GM21529 (cell line): Measurements from ENCODE around the gene HSPB7.
"Not testable (repeated sequence)": the region's sequence is repeated elsewhere in the genome, so short reads cannot be mapped to it uniquely, and the experiment has no call there.

ENCODE experiments used
- ATAC-seq: cut with Tn5 transposase; IDR thresholded peaks from one replicate; pipeline ENCODE4 v1.9.1; 2021; ENCODE audit not compliant: unreplicated experiment

HSPB7 gene

DNA sequence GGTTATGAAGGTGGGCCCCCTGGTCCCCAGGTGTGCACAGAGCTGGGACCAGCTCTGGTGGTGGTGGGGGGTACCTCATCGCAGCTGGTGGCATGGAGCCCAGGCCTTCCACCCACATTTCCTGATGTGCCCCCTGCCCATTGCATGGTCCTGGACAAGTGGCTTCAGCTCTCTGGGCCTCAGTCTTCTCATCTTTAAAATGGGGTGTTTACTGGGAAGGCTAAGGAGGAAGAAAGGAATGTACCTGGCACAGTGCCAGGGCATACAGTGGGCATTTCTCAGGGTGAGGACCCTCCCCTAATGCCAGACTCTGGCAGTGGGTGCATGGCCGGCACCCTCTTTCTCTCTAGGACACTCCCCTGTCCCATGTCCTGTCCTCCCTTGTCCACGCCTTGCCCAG, 33.2 kb upstream of the HSPB7 start:
- no peak for ATAC-seq

DNA sequence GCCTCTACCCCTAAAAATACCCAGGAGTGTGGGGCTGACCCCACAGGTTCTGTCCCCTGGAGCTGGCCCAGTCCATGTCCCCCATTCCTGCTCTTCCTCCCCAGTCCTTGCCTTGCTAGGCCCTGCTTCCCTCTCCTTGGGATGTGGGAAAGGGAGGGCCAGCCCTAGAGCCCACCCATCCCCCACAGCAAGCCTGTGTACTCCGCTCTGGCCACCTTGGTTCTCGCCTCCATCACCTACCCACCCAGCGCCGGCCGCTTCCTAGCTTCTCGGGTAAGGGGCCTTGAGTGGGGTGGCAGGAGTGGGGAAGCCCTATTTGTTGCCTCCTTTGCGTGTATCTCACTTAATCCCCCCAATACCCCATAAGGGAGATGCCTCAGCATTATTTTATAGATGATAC, 32.5 kb upstream of the HSPB7 start:
- no peak for ATAC-seq

DNA sequence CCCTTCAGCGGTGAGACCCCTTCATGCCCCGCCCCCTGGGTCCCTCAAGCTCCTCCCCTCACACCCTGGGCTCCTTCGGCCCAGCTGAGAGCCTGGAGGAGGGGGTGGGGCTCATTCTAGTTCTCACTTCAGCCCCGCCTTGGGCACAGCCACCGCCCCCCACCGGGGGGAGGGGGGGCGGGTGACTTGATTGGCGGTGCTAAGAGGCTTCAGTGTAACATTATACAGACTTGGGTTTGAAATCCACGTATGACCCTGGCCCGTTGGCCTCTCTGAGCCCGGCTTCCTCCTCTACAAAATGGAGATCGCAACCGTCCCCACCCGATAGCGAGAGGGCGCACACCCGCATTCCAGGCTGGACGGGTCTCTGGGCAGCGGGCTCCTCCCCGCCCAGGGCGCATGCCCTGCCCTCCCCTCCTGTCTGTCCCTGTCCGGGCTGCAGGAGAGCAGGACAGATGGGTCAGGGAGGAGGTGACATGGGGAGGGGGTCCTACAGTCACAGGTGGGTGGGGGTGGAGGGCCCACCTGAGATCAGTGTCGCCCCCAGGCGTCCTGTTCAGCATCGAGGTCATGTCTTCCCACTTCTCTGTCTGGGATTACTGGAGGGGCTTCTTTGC, 30.8 kb upstream of the HSPB7 start:
- ATAC-seq = no peak

DNA sequence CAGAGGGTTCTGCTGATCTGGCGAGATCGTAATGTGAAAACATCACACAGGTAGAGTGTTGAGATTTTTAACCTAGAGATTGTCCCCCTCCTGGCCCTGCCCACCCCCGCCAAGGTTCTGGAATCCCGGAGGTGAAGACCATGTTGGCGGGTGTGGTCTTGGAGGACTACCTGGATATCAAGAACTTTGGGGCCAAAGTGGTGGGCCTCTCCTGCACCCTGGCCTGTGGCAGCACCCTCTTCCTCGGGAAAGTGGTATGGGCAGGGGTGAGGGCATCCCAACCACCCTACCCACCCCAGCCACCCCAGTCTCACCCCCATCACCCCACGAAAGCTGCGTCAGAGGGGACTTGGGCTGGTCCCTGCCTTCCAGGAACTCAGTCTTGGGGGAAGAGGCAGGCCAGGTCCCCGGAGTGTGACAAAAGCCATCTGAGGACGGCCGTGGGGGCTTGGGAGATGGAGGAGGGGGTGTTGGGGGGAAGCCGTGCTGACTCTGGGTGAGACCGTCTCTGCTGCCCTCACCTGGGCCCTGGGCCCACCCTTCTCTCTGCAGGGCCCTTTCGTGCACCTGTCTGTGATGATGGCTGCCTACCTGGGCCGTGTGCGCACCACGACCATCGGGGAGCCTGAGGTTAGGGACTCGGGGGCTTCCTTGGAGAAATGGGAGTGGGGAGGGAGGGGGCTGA, 30.1 kb upstream of the HSPB7 start:
- ATAC-seq = no peak

DNA sequence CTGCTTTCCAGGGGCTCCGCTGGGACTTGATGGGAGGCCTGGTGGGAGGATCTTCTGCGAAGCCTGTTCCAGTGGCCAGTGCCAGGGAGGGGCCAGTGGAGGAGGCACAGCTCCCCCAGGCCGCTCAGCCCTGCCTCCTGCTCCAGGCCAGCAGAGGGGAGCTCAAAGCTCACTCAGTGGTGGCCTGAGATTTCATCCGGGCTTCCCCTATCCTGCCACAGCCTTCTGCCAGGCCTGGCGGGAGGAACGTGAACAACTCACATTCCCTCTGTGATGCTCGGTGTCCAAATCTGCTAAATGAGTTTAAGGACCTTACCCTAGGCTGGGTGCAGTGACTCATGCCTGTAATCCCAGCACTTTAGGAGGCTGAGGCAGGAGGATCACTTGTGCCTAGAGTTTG, 29.0 kb upstream of the HSPB7 start:
- no peak for ATAC-seq

DNA sequence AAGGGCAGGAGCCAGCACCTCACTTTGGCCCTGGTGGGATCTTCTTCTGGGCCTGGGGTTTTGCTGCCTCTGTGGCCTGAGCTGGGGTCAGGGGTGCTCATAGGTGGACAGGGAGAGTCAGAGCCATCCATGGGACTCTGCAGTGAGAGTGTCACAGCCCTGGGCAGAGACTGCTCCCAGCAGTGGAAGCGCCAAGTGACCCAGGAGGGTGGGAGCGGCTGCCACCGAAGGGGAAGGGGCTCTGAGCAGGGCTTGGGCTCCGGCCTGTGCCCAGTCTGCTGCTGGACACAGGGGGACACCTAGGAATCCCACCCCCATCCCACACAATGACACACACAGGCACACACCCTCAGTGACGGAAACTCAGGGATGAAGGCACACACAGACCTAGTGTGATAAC, 26.1 kb upstream of the HSPB7 start:
- ATAC-seq = no peak

DNA sequence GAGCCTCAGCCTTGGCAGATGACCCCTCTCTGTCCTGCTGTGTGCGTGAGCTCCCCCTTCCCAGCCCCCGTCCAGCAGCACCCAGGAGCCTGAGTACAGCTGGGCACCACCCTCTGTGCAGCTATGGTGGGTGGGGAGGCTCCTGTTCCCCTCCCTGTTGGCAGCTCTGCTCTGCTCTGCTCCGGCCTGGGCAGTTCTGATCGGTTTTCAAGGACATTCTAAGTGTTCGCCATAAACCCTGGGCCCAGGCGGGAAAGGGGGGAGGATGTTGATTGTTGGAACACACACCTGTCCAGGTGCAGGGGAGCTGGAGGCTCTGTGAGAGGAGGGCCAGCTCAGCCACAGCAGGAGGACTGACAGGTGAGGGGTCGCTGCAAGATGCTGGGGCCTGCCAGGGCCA, 25.7 kb upstream of the HSPB7 start, which contains the start of gene CLCNKB:
Gene CLCNKB (plus strand): TSS at position 262 of the 400 bp plus-strand sequence. CDS start 711 bp downstream, outside the sequence.
- ATAC-seq = no peak

DNA sequence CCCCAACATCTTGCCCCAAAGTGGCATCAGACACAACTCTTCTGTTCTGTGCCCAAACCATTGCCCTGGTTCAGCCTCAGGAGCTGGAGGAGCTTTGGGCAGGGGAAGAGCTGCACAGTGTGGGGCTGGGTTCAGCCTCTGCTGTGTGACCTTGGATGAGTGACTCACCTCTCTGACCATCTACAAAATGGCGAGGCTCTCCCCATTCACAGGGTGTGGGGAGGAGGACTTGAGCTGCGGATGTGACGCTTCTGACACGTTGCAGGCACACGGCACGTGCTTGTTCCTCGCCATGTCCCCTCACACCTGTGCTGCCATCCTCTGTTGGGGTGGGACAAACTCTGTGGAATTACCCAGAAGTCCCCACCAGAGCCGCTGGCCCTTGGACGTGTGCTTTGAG, 24.8 kb upstream of the HSPB7 start:
- ATAC-seq = not testable (repeated sequence)

DNA sequence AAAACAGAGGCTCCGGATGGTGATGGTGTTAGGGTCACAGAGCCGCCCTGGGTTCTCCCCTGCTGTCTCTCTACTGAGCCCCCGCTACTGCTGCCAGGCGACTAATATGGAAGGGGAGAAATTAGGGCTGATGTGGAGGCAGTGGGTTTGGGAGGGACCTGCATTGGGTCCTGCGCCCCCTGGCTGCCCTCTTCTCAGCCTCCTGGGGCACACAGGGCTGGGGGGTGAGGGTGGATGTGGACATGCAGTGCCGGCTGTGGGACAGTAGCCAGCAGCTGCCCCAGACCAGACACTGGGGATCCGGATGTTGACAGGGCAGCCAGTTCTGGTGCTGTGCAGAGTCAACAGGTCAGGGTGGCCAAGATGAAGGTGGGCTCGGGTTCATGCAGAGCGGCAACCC, 24.3 kb upstream of the HSPB7 start:
- no peak for ATAC-seq

DNA sequence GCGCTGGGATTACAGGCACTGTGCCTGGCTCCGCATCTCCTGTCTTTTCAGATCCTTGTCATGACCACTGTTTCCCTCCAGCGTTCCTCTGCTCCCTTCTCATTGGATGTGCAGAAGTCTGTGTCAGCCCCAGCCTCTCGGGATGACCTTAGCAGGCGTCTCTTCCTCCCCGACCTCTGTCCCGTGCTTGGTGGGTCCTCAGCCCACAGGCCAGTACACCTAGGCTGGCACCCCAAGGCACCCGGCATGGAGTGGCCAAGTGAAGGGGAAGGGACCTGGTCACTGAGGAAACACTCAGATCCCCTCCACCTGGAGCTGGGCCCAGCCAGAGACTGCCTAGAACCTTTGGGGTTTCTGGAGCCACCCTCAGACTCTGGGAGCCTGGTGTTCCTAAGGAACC, 23.4 kb upstream of the HSPB7 start:
- ATAC-seq = no peak

DNA sequence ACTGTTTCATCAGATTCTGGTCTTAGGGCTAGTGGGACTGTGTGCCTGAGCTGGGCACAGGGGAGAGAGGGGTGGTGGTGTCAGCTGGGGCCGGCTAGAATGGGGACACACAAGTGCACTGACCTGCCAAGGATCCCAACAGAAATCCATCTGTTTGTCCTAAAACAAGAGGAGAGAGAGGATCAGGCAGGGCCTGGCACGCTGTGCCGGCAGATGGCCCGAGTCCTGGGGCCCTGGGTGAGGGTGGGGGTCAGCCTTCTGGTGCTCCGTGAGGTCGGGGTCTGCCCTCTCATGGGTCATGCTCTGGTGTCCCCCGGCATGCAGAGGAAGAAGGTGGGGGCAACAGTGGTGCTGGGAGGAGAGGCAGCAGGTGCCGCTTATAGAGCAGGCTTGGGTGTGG, 22.0 kb upstream of the HSPB7 start:
- not testable (repeated sequence) for ATAC-seq

DNA sequence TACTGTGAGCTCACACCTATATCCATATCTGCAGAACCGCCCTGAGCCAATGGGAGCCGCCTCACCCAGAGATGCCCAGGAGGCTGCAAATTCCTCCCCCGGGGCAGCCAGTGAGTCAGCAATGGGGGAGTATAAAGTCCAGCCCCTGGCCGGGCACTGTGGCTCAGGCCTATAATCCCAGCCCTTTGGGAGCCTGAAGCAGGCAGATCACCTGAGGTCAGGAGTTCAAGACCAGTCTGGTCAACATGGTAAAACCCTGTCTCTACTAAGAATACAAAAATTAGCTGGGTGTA, 20.7 kb upstream of the HSPB7 start:
- no peak for ATAC-seq

DNA sequence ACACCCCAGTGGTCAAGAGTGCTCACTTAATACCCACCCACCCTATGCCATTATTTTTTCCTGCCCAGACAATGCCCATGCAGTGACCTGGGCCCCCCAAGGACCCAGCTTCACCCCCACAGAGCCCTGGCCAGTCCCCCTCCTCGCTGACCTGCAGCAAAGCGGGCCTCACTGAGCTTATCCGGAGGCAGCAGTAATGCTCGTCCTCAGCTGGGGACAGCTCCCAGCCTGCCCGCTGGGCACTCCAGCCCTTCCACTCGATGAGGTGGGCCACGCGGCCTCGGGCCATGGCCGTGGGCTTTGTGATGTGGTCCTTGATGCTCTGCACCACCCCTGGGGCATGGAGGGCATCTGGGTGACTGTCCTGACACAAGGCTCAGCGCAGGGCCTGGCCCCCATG, 18.6 kb upstream of the HSPB7 start:
- ATAC-seq = not testable (repeated sequence)

DNA sequence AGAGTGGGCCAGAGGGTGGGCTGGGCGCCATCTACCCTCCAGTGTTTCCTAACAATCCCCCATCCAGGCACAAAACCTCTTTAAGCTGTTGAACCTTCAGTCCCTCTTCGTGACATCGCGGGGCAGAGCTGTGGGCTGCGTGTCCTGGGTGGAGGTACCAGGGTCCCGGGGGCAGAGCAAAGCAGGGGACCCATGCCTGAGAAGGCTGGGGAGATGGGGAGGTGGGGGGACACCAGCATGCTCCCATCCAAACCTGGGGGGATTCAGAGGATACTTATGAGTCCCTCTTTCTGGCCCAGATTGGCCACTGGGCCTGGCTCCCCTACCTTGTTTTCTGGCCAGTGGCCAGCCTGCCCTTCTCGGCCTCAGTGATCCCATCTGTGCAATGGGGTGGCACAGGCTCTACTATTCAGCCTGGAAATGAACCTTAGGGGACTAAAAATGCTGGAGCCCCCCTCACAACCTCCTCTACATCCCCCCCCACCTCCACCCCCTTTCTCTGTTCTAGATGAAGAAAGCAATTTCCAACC, 15.3 kb upstream of the HSPB7 start:
- ATAC-seq = not testable (repeated sequence)

DNA sequence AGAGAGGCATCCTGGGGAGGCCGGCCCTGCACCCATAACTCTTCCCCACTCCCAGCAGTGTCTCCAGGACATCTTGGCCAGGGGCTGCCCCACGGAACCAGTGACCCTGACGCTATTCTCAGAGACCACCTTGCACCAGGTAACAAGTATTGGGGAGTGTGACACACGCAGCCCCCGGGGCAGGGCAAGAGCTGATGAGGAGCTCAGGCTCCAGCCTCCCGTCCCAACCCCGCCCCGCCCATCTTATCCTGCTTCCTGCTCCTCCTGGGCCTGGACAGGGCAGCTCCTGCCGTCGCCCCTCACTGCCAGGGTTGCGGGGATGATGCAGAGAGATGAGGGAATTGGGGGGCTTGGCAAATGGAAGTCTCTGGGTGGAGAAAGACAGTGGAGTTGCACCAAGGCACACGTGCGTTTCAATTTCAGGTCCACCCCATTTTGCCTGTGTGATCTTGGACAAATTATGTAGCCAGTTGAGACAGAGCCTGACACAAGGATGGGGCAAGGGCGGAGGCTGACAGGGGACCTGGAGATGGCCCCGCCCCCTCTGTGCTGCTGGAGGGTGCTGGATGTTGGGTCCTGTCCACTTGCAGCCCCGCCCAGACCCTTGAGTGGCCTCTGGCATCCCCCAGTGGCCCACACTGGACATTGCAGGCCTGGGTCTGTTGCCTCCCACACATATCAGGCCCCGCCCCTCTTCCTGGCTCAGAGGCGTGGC, 14.7 kb upstream of the HSPB7 start:
- ATAC-seq = peak; percentile 49

DNA sequence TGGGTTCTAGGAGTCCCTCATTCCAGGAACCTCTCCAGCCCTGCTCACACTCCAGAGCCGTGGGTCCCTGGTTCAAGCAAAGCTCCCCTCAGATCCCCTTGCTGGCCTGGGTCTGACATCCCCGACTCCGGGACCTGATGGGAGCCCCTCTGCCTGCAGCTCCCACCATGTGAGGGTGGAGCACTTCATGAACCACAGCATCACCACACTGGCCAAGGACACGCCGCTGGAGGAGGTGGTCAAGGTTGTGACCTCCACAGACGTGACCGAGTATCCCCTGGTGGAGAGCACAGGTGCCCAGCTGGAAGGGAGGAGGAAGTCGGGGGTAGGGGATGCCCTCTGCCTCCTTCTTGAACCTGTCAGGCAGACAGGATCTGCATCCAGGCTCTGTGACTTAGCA, 13.7 kb upstream of the HSPB7 start:
- ATAC-seq = no peak

DNA sequence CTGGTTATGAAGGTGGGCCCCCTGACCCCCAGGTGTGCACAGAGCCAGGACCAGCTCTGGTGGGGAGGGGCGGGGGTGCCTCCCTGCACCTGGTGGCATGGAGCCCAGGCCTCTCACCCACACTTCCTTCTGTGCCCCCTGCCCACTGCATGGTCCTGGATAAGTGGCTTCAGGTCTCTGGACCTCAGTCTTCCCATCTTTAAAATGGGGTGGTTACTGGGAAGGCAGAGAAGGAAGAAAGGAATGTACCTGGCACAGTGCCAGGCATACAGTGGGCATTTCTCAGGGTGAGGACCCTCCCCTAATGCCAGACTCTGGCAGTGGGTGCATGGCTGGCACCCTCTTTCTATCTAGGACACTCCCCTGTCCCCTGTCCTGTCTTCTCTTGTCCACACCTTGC, 11.4 kb upstream of the HSPB7 start:
- ATAC-seq = no peak

DNA sequence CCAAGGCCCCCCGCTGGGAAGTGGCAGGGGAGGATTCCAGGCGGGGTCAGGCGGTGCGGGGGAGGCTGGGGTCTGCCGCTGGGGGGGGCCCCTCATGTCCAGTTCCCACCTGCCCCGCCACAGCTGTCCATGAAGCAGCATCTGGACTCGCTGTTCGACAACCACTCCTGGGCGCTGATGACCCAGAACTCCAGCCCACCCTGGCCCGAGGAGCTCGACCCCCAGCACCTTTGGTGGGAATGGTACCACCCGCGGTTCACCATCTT, 11.1 kb upstream of the HSPB7 start:
- ATAC-seq = not testable (repeated sequence)

DNA sequence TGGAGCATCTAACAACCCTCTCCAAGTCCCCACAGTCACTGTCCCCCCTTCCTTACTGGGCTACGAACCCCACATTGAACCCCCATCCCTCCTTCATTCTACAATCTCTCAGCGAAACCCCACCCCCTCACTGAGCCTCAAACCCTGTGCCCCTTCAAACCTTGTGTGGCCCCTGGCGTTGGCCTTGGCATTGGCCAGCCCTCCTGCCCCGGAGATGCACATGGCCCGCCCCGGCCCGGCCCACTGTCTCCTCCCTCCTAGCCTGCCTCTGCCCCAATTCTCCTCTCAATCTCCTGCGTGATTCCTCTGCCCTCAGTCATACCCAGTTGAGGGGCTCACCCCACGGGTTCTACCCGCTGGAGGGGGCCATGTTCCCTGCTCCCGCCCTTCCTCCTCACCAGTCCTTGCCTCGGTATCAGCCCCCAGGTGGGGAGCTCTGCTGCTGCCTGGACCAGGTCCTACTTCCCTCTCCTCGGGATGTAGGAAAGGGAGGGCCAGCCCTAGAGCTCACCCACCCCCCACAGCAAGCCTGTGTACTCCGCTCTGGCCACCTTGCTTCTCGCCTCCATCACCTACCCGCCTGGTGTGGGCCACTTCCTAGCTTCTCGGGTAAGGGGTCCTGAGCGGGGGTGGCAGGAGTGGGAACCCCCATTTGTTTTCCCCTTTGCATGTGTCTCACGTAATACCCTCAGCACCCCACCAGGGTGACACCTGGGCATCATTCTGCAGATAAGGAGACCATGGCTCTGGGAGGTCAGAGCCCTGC, 10.6 kb upstream of the HSPB7 start:
- no peak for ATAC-seq

DNA sequence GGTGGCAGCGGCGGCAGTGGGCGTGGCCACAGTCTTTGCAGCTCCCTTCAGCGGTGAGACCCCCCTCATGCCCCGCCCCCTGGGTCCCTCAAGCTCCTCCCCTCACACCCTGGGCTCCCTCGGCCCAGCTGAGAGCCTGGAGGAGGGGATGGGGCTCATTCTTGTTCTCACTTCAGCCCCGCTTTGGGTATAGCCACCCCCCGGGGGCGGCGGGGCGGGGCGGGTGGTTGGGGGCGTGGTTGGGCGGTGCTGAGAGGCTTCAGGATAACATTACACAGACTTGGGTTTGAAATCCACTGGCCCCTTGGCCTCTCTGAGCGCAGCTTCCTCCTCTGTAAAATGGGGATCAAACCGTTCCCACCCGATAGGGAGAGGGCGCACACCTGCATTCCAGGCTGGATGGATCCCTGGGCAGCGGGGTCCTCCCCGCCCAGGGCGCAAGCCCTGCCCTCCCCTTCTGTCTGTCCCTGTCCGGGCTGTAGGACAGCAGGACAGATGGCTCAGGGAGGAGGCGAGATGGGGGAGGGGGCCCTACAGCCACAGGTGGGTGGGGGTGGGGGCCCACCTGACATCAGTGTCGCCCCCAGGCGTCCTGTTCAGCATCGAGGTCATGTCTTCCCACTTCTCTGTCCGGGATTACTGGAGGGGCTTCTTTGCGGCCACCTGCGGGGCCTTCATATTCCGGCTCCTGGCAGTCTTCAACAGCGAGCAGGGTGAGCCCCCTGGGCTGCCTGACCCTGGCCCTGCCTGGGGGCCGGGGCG, 9.1 kb upstream of the HSPB7 start:
- no peak for ATAC-seq

DNA sequence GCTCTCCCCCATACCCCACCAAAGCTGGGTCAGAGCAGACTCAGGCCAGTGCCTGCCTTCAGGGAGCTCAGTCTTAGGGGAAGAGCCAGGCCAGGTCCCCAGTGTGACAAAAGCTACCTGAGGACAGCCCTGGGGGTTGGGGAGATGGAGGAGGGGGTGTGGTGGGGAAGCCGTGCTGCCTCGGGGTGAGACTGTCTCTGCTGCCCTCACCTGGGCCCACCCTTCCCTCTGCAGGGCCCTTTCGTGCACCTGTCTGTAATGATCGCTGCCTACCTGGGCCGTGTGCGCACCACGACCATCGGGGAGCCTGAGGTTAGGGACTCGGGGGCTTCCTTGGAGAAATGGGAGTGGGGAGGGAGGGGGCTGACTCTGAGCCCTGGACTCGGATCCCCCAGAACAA, 8.5 kb upstream of the HSPB7 start:
- ATAC-seq = not testable (repeated sequence)
